ENCODE measurements around the gene SUPT3H. TPM values are rescaled to one million over a fixed set of nuclear protein-coding genes. Genes with fewer than 3 reads are reported as not detected.

SUPT3H gene
- total and polyA plus RNA-seq, 9 donors, result 10.3 to 23.1 (median 16.2) TPM

DNA sequence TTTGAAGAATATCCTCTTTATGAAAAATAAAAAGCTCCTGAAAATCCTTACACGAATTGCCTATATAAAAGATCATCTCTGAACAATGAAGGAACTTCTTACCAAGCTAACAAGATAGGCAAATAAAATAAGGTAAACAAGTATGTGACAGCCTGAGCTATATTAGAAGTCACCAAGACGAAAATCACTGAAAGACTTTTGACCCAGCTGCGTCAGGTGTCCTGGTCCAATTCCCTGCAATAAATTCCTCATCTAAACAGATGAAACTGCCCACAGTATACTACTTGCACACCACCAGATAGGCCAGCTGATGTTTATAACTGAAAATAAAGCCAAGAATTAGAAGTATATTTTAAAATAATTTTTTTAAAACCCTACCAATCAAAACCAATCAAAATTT lies 117.0 kb downstream of the SUPT3H start:
- intact Hi-C loops (cut with DNase I), result no loop called here

GRCh38 chr6:45256697-45257695 lies 120.7 kb downstream of the SUPT3H start:
- H3K4me3 ChIP-seq, result no peak overlapping the region
- H3K36me3 ChIP-seq, result no peaks in the 10 kb centered on the region
- WGBS, 3 donors, result 84 to 88% (median 87%) methylated on average over 9 of the region's 9 CpGs

More for the DNA sequence above, 117.0 kb downstream of the SUPT3H start:
- no peaks in the 10 kb centered on the region for H3K27me3 ChIP-seq
- no peak overlapping the region for H3K27ac ChIP-seq
- H3K9me3 ChIP-seq, result no peaks in the 10 kb centered on the region
- no peak overlapping the region for H3K4me3 ChIP-seq
- no peak for DNase-seq
- no peaks in the 10 kb centered on the region for H3K36me3 ChIP-seq
- H3K4me1 ChIP-seq (ENCODE audit: insufficient read depth), result no peaks in the 10 kb centered on the region
- TF ChIP-seq EP300 (IDR thresholded peaks at IDR 0.05) (no peak), POLR2A (IDR thresholded peaks at IDR 0.05) (no peak), CTCF (IDR thresholded peaks at IDR 0.05) (no peak)
- 90 to 94% (median 93%) methylated on average over 3 of the region's 3 CpGs for WGBS, 3 donors

GRCh38 chr6:45255434-45255833 lies 122.3 kb downstream of the SUPT3H start:
- H3K27me3 ChIP-seq, result no peaks in the 10 kb centered on the region
- TF ChIP-seq EP300 (IDR thresholded peaks at IDR 0.05), result no peak
- no peak for TF ChIP-seq POLR2A (IDR thresholded peaks at IDR 0.05)
- no peak for TF ChIP-seq CTCF (IDR thresholded peaks at IDR 0.05)
- 97 to 100% (median 98%) methylated on average over 4 of the region's 4 CpGs for WGBS, 3 donors
- H3K9me3 ChIP-seq, result no peaks in the 10 kb centered on the region
- intact Hi-C loops (cut with DNase I), result no loop called here
- no peak overlapping the region for H3K4me3 ChIP-seq
- no peak overlapping the region for H3K27ac ChIP-seq
- H3K4me1 ChIP-seq (ENCODE audit: insufficient read depth), result no peaks in the 10 kb centered on the region
- H3K36me3 ChIP-seq, result no peaks in the 10 kb centered on the region
- DNase-seq, result no peak

More at GRCh38 chr6:45256697-45257695, 120.7 kb downstream of the SUPT3H start:
- Histone ChIP-seq H3K27me3 (no peaks in the 10 kb centered on the region), H3K27ac (no peak overlapping the region), H3K4me1 (ENCODE audit: insufficient read depth) (no peaks in the 10 kb centered on the region), H3K9me3 (no peaks in the 10 kb centered on the region)
- TF ChIP-seq CTCF (IDR thresholded peaks at IDR 0.05) (no peak), EP300 (IDR thresholded peaks at IDR 0.05) (no peak), POLR2A (IDR thresholded peaks at IDR 0.05) (no peak)
- DNase-seq, result no peak
- intact Hi-C loops (cut with DNase I), result no loop called here

- no peaks in the 10 kb centered on the region for H3K27me3 ChIP-seq
- H3K4me3 ChIP-seq, result no peak overlapping the region
- 52 to 60% (median 56%) methylated on average over 1 of the region's 1 CpG for WGBS, 3 donors
- no peak for DNase-seq
- TF ChIP-seq EP300 (IDR thresholded peaks at IDR 0.05) (no peak), CTCF (IDR thresholded peaks at IDR 0.05) (no peak), POLR2A (IDR thresholded peaks at IDR 0.05) (no peak)
- H3K36me3 ChIP-seq, result no peaks in the 10 kb centered on the region
- H3K27ac ChIP-seq, result no peak overlapping the region
- H3K9me3 ChIP-seq, result no peaks in the 10 kb centered on the region
- intact Hi-C loops (cut with DNase I), result no loop called here
- no peaks in the 10 kb centered on the region for H3K4me1 ChIP-seq (ENCODE audit: insufficient read depth)
Measured at GRCh38 chr6:45254253-45254652, 123.5 kb downstream of the SUPT3H start.

Data from ovary (tissue), 9 donors.